ENCODE data around the gene PTPRZ1. TPM values are rescaled to one million over a fixed set of nuclear protein-coding genes. Genes with fewer than 3 reads are reported as not detected.
A peak's percentile ranks its signal among the peaks of the same experiment; 100 is the strongest.

Gene PTPRZ1
- total and polyA plus RNA-seq, 2 of the 4 experiments (the other 2 are of a cell fraction) = not detected

DNA sequence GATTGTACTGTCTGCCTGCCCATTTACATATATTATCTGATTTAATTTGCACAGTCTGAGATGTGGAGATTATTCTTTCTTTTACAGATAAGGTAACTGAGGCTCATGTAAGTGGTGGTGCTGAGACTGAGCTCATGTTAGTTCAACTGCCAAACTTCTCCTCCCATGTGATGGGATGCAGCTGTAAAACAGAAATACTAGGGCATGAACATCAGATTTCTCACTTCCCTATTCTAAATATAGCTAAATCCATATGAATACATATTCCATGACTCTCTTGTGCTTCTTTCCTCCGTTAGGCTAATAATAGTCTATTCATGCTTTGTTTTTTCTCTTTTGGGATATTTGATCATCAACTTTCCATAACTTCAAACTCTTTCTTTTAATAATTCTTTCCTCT lies 84.7 kb downstream of the PTPRZ1 start:
- no TSS peak for BruUV-seq (replicated peaks)
- Histone ChIP-seq H2AK5ac (ENCODE audit: low read depth, low read length) (no peak overlapping the region), H4K8ac (ENCODE audit: low read depth in 2 of 2, low read length in 2 of 2) (no peak overlapping the region), H3K4me1 (ENCODE audit: control insufficient read depth, insufficient read depth, low read length) (peaks cover 2% of the 10 kb centered on the region; the same call in 1 of the 2 replicates), H3K18ac (ENCODE audit: low read depth, low read length) (no peak overlapping the region), H4K91ac (ENCODE audit: insufficient read depth, low read depth, low read length) (no peak overlapping the region), H2BK20ac (ENCODE audit: low read depth, low read length) (no peak overlapping the region), H3K9ac (ENCODE audit: low read depth, low read length) (no peak overlapping the region), H3K9me1 (ENCODE audit: insufficient read depth, low read length) (peaks cover 4% of the 10 kb centered on the region; the same call in 1 of the 2 replicates), H3K4me2 (ENCODE audit: low read depth, low read length) (no peak overlapping the region), H2BK15ac (ENCODE audit: low read depth, low read length) (no peak overlapping the region), H3K56ac (ENCODE audit: extremely low read depth, insufficient read depth, low read length) (no peak overlapping the region), H2BK120ac (ENCODE audit: low read depth, low read length) (no peak overlapping the region), H3K79me1 (ENCODE audit: low read depth in 1 of 2, low read length in 2 of 2) (no peaks in the 10 kb centered on the region), H3K14ac (replicated peaks; ENCODE audit: low read depth, low read length) (no peak overlapping the region), H2BK5ac (ENCODE audit: low read depth, low read length, poor library complexity, severe bottlenecking) (no peak overlapping the region), H3K23ac (ENCODE audit: low read depth, low read length) (no peak overlapping the region), H2AK9ac (replicated peaks; ENCODE audit: low read depth, low read length, poor library complexity) (no peak overlapping the region), H3K4ac (ENCODE audit: low read depth, low read length) (no peak overlapping the region), H3K4me3 (ENCODE audit: insufficient read depth, low read depth, low read length) (no peak overlapping the region), H4K5ac (ENCODE audit: low read depth, low read length) (no peak overlapping the region), H3K36me3 (ENCODE audit: control insufficient read depth, insufficient read depth, low read length) (no peaks in the 10 kb centered on the region), H3K9me3 (ENCODE audit: control insufficient read depth, insufficient read depth, low read length) (no peaks in the 10 kb centered on the region), H3K27me3 (ENCODE audit: control insufficient read depth, insufficient read depth, low read length) (no peaks in the 10 kb centered on the region), H2AFZ (replicated peaks; ENCODE audit: low read length, poor library complexity) (no peak overlapping the region), H3K27ac (ENCODE audit: insufficient read depth, low read length) (no peak overlapping the region), H4K20me1 (ENCODE audit: insufficient read depth, low read length) (no peaks in the 10 kb centered on the region)
- CTCF ChIA-PET = no interaction called here
- peak; percentile 45 for DNase-seq
- no peak for ATAC-seq (ENCODE audit: low read depth)
- intact Hi-C loops (cut with micrococcal nuclease) = no loop called here
- no peak for TF ChIP-seq FOS (IDR thresholded peaks at IDR 0.05; ENCODE audit: low read depth, low read length)
- TF ChIP-seq RFX5 (IDR thresholded peaks at IDR 0.05; ENCODE audit: low read depth, low read length) = no peak
- TF ChIP-seq NFE2L2 (IDR thresholded peaks at IDR 0.05; ENCODE audit: low read depth, low read length) = no peak
- no peak for TF ChIP-seq MXI1 (IDR thresholded peaks at IDR 0.05; ENCODE audit: borderline replicate concordance, low read depth, low read length)
- TF ChIP-seq MAFK (IDR thresholded peaks at IDR 0.05; ENCODE audit: low read depth, low read length) = no peak
- TF ChIP-seq, protein P1, sequence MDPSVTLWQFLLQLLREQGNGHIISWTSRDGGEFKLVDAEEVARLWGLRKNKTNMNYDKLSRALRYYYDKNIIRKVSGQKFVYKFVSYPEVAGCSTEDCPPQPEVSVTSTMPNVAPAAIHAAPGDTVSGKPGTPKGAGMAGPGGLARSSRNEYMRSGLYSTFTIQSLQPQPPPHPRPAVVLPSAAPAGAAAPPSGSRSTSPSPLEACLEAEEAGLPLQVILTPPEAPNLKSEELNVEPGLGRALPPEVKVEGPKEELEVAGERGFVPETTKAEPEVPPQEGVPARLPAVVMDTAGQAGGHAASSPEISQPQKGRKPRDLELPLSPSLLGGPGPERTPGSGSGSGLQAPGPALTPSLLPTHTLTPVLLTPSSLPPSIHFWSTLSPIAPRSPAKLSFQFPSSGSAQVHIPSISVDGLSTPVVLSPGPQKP (IDR thresholded peaks at IDR 0.05; ENCODE audit: borderline replicate concordance, low read depth, low read length) = no peak
- TF ChIP-seq POLR2A (IDR thresholded peaks at IDR 0.05; ENCODE audit: low read depth, low read length) = no peak
- TF ChIP-seq, protein P2, sequence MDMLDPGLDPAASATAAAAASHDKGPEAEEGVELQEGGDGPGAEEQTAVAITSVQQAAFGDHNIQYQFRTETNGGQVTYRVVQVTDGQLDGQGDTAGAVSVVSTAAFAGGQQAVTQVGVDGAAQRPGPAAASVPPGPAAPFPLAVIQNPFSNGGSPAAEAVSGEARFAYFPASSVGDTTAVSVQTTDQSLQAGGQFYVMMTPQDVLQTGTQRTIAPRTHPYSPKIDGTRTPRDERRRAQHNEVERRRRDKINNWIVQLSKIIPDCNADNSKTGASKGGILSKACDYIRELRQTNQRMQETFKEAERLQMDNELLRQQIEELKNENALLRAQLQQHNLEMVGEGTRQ (IDR thresholded peaks at IDR 0.05; ENCODE audit: low read depth, low read length) = no peak
- in situ Hi-C loops (cut with MboI; ENCODE audit: low sequenced_read_pairs) = no loop called here
- WGBS, 2 experiments (ENCODE audit: extremely low coverage in 2 of 2, insufficient read length in 1 of 2) = no CpG with 5 or more reads among the region's 1 CpG
- dilution Hi-C loops (cut with HindIII; ENCODE audit: low sequenced_read_pairs, unreplicated experiment) = no loop called here
- POLR2A ChIA-PET (ENCODE audit: unreplicated experiment) = no interaction called here
